ENCODE data around the gene CALU.

CALU gene

GRCh38 chr7:128710481-128710880 is 28.7 kb upstream of the CALU start:
- CTCF ChIA-PET, result no interaction called here
- H3K27ac ChIP-seq (ENCODE audit: extremely low read depth, low read depth, low read length), result no peak overlapping the region
- TF ChIP-seq ZNF561 (tag by site-specific recombination; IDR thresholded peaks at IDR 0.05; ENCODE audit: borderline replicate concordance), result no peak
- TF ChIP-seq ZNF202 (tag by site-specific recombination; IDR thresholded peaks at IDR 0.05; ENCODE audit: borderline replicate concordance), result no peak
- no peak for TF ChIP-seq TCF7L2 (IDR thresholded peaks at IDR 0.05; ENCODE audit: borderline replicate concordance, low read depth, low read length)
- no peak for TF ChIP-seq ZNF518A (tag by site-specific recombination; conservative IDR thresholded peaks at IDR 0.05; ENCODE audit: low read depth)
- no peak for TF ChIP-seq ZNF610 (tag by site-specific recombination; IDR thresholded peaks at IDR 0.05; ENCODE audit: borderline replicate concordance)
- no peak for TF ChIP-seq SCRT2 (tag by site-specific recombination; IDR thresholded peaks at IDR 0.05)
- no peak for TF ChIP-seq ZNF175 (tag by site-specific recombination; IDR thresholded peaks at IDR 0.05)
- TF ChIP-seq ZNF707 (tag by site-specific recombination; IDR thresholded peaks at IDR 0.05), result no peak
- no peak for TF ChIP-seq IKZF3 (tag by site-specific recombination; IDR thresholded peaks at IDR 0.05)
- POLR2A ChIA-PET, result interaction anchor here (0.9 kb wide), 1 partner anchor 8 kb away, joined by 3 read pairs; no protein-coding TSS in a partner anchor
- no peaks in the 10 kb centered on the region for H3K9me3 ChIP-seq (ENCODE audit: control insufficient read depth, insufficient read depth, low read depth, low read length)
- H3K36me3 ChIP-seq (ENCODE audit: control insufficient read depth in 2 of 2, insufficient read depth in 1 of 2, low read length in 2 of 2), result no peaks in the 10 kb centered on the region
- no peaks in the 10 kb centered on the region for H3K4me1 ChIP-seq (ENCODE audit: control insufficient read depth, insufficient read depth, low read length)
- H3K4me3 ChIP-seq (ENCODE audit: low read depth, low read length), result no peak overlapping the region

- Histone ChIP-seq H3K4me1 (ENCODE audit: control insufficient read depth, insufficient read depth, low read length) (no peaks in the 10 kb centered on the region), H3K9me3 (ENCODE audit: control insufficient read depth, insufficient read depth, low read depth, low read length) (no peaks in the 10 kb centered on the region), H3K27ac (ENCODE audit: extremely low read depth, low read depth, low read length) (no peak overlapping the region), H3K36me3 (ENCODE audit: control insufficient read depth in 2 of 2, insufficient read depth in 1 of 2, low read length in 2 of 2) (no peaks in the 10 kb centered on the region), H3K4me3 (ENCODE audit: low read depth, low read length) (no peak overlapping the region)
- CTCF ChIA-PET, result interaction anchor here (0.6 to 0.8 kb wide), 2 partner anchors 33 to 171 kb away, joined by 3 read pairs; no protein-coding TSS in a partner anchor
- POLR2A ChIA-PET, result no interaction called here
- TF ChIP-seq GLI4 (tag by site-specific recombination; IDR thresholded peaks at IDR 0.05) (no peak), ZNF121 (tag by site-specific recombination; IDR thresholded peaks at IDR 0.05) (no peak), ZFHX2 (tag by site-specific recombination; conservative IDR thresholded peaks at IDR 0.05) (no peak), SETDB1 (IDR thresholded peaks at IDR 0.05; ENCODE audit: insufficient read length, low read length) (no peak), ZNF670 (tag by site-specific recombination; IDR thresholded peaks at IDR 0.05; ENCODE audit: low read depth) (no peak), ZNF639 (tag by site-specific recombination; IDR thresholded peaks at IDR 0.05) (no peak), ZIC2 (tag by site-specific recombination; IDR thresholded peaks at IDR 0.05) (no peak), ATF2 (tag by site-specific recombination; IDR thresholded peaks at IDR 0.05; ENCODE audit: low read depth) (no peak)
Measured at GRCh38 chr7:128713794-128714193, 25.4 kb upstream of the CALU start.
